HG03103 (cell line): ENCODE measurements around the gene GP9.
"Not testable (repeated sequence)": the region's sequence is repeated elsewhere in the genome, so short reads cannot be mapped to it uniquely, and the experiment has no call there.

ENCODE experiments used
- ATAC-seq: cut with Tn5 transposase; IDR thresholded peaks from one replicate; pipeline ENCODE4 v1.9.1; 2021; ENCODE audit warnings: low read depth; ENCODE audit not compliant: unreplicated experiment

The GP9 gene

GRCh38 chr3:129106320-129106719 is 45.7 kb downstream of the GP9 start:
- ATAC-seq: no peak

GRCh38 chr3:129106866-129107565 is 46.4 kb downstream of the GP9 start:
- ATAC-seq: no peak

GRCh38 chr3:129107793-129108192 is 47.2 kb downstream of the GP9 start:
- ATAC-seq: no peak

DNA sequence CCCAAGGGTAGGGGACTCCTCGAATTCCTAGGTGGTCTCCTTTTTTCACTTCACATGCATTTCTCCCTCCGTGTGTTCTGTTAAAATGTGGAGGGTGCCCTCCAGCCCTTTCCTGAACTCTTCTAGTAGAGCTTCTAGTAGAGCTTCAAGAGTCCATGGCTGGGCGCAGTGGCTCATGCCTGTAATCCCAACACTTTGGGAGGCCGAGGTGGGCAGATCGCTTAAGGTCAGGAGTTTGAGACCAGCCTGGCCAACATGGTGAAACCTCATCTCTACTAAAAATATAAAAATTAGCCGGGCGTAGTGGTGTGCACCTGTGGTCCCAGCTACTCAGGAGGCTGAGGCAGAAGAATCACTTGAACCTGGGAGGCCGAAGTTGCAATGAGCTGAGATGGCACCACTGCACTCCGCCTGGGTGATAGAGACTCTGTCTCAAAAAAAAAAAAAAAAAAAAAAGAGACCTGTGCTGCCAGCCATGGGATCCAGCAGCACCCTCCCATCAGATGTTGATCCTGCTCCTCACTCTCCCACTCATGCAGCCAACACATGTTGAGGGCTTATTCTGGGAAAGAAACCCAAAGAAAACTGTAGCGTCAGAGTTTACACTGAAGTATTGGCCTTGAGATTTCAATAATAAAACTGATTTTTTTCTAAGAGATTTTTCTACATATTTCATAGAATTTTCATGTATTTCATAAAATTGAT is 50.6 kb downstream of the GP9 start:
- not testable (repeated sequence) for ATAC-seq
